CD4-positive, alpha-beta T cell (primary cell): ENCODE measurements around the gene SEPHS2. TPM values are rescaled to one million over a fixed set of nuclear protein-coding genes. Genes with fewer than 3 reads are reported as not detected.

Experiments used
- total RNA-seq, 174 experiments: library from RNA in 2 of 174; stranded (reverse) in 2 of 174; gene quantifications; one replicate each; pipeline ENCODE4 v1.2.3 and lab custom pipeline; 2021 to 2026

The SEPHS2 gene
- total RNA-seq, 2 experiments from 2014 or later: 25.4 to 25.9 TPM

Other genes with a start within 250 kb of the SEPHS2 start
- 10 to 100 TPM; 15.0 to 16.1 TPM for gene SULT1A3, start 246.6 kb downstream of the SEPHS2 start, total RNA-seq
- gene NPIPB13, start 197.4 kb downstream of the SEPHS2 start, total RNA-seq: 10 to 100 TPM; 10.8 to 12.2 TPM
- 10 to 100 TPM; 39.1 to 41.7 TPM for gene CD2BP2, start 90.6 kb downstream of the SEPHS2 start, total RNA-seq
- gene TBC1D10B, start 75.4 kb downstream of the SEPHS2 start, total RNA-seq: 10 to 100 TPM; 12.7 to 14.7 TPM
- 1 to 10 TPM in 1 of 2 experiments, under 1 TPM in 1; 0.95 to 2.4 TPM for gene MYL11, start 71.1 kb downstream of the SEPHS2 start, total RNA-seq
- gene SEPTIN1, start 63.3 kb downstream of the SEPHS2 start, total RNA-seq: 100 to 1,000 TPM; 161 to 163 TPM
- gene ZNF48, start 50.5 kb downstream of the SEPHS2 start, total RNA-seq: 1 to 10 TPM; 3.4 to 3.5 TPM
- gene ZNF771, start 38.3 kb downstream of the SEPHS2 start, total RNA-seq: 1 to 10 TPM in 1 of 2 experiments, under 1 TPM in 1; 0.80 to 1.2 TPM
- 1 to 10 TPM; 5.4 to 6.5 TPM for gene DCTPP1, start 15.8 kb downstream of the SEPHS2 start, total RNA-seq
- gene ITGAL, start 26.9 kb upstream of the SEPHS2 start, total RNA-seq: 100 to 1,000 TPM; 186 to 187 TPM
- 1 to 10 TPM; 3.9 to 4.1 TPM for gene ZNF768, start 80.7 kb upstream of the SEPHS2 start, total RNA-seq
- 1 to 10 TPM; 6.3 to 6.7 TPM for gene ZNF747, start 89.0 kb upstream of the SEPHS2 start, total RNA-seq
- gene ZNF764, start 112.5 kb upstream of the SEPHS2 start, total RNA-seq: 10 to 100 TPM; 20.4 to 22.9 TPM
- gene ZNF688, start 125.8 kb upstream of the SEPHS2 start, total RNA-seq: 1 to 10 TPM; 8.8 to 9.6 TPM
- 1 to 10 TPM; 6.6 to 7.7 TPM for gene ZNF785, start 139.8 kb upstream of the SEPHS2 start, total RNA-seq
- 10 to 100 TPM; 15.3 to 15.7 TPM for gene ZNF689, start 164.5 kb upstream of the SEPHS2 start, total RNA-seq
- 10 to 100 TPM; 50.2 to 51.7 TPM for gene PRR14, start 205.1 kb upstream of the SEPHS2 start, total RNA-seq
- 100 to 1,000 TPM; 162 to 163 TPM for gene FBRS, start 212.6 kb upstream of the SEPHS2 start, total RNA-seq